HG02970 (cell line): Measurements from ENCODE around the gene IDNK.

Source experiments
- ATAC-seq: cut with Tn5 transposase; IDR thresholded peaks from one replicate; pipeline ENCODE4 v1.9.1; 2021; ENCODE audit warnings: mild to moderate bottlenecking, moderate library complexity, moderate number of reproducible peaks; ENCODE audit not compliant: unreplicated experiment, low FRiP score

Gene IDNK

GRCh38 chr9:83680233-83680632 lies 57.3 kb downstream of the IDNK start:
- ATAC-seq, result no peak

GRCh38 chr9:83681490-83681889 lies 58.5 kb downstream of the IDNK start:
- ATAC-seq, result no peak

GRCh38 chr9:83688921-83689320 lies 66.0 kb downstream of the IDNK start:
- ATAC-seq, result no peak

GRCh38 chr9:83691492-83691891 lies 68.5 kb downstream of the IDNK start:
- no peak for ATAC-seq
